ENCODE results near the gene SORCS3. TPM values are rescaled to one million over a fixed set of nuclear protein-coding genes. Genes with fewer than 3 reads are reported as not detected.
A peak's percentile ranks its signal among the peaks of the same experiment; 100 is the strongest.

The SORCS3 gene
- total RNA-seq, 1 experiment from 2014 or later: not detected

DNA sequence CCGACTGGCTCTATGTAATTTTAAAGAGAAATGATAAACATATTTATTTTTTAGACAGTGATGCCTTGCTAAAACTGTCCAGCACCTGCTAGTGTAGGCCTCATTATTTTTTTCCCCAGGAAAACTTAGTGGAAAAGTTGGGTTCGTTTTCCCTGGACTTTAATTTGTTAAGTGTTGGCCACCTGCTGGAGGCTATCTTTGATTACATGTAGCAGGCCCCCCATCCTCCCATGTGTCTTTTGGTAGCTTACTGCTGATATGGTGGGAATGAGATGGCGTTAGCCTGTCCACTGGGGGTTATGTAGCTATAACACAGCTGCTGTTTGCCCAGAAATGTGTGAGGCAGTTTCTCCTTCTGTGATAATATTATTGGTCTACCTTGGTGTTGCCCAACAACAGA, 265.0 kb downstream of the SORCS3 start:
- H3K79me2 ChIP-seq (ENCODE audit: insufficient read depth, low read length): no peaks in the 10 kb centered on the region
- H3K4me3 ChIP-seq (replicated peaks in 1 of 2; ENCODE audit: low read depth in 1 of 2, low read length in 2 of 2): no peak overlapping the region
- no peak overlapping the region for H3K9ac ChIP-seq (ENCODE audit: low read length)
- H3K4me2 ChIP-seq (ENCODE audit: low read length): no peak overlapping the region
- H3K4me1 ChIP-seq (ENCODE audit: control insufficient read depth in 1 of 2, insufficient read depth in 2 of 2, low read length in 2 of 2): no peaks in the 10 kb centered on the region
- no TSS peak for BruUV-seq (replicated peaks)
- ChIA-PET POLR2A (no interaction called here), RAD21 (ENCODE audit: low non-redundant PET in 1 of 2, low total read pairs in 2 of 2, uncharacterized antibody in 2 of 2, unreplicated experiment in 2 of 2) (no interaction called here), CTCF (interaction anchor here (0.7 to 1.4 kb wide), 2 partner anchors 17 to 138 kb away, joined by 3 to 9 read pairs; no protein-coding TSS in a partner anchor)
- H3K27me3 ChIP-seq (ENCODE audit: insufficient read depth, low read length): peaks cover 70% of the 10 kb centered on the region
- no peaks in the 10 kb centered on the region for H3K9me3 ChIP-seq (ENCODE audit: control insufficient read depth in 1 of 2, insufficient read depth in 1 of 2, low read depth in 1 of 2, low read length in 2 of 2)
- no peaks in the 10 kb centered on the region for H4K20me1 ChIP-seq (ENCODE audit: insufficient read depth)
- intact Hi-C loops (cut with micrococcal nuclease): no loop called here
- no peak overlapping the region for H3K27ac ChIP-seq (ENCODE audit: low read depth, low read length)
- no peak for DNase-seq (ENCODE audit: low read depth, low spot score)
- H3K36me3 ChIP-seq (ENCODE audit: control insufficient read depth in 1 of 2, insufficient read depth in 2 of 2, low read length in 2 of 2): no peaks in the 10 kb centered on the region
- no peaks in the 10 kb centered on the region for H3K9me2 ChIP-seq (ENCODE audit: insufficient read depth)
- TF ChIP-seq, protein P1, sequence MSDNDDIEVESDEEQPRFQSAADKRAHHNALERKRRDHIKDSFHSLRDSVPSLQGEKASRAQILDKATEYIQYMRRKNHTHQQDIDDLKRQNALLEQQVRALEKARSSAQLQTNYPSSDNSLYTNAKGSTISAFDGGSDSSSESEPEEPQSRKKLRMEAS (IDR thresholded peaks at IDR 0.05): no peak
- TF ChIP-seq, protein P2, sequence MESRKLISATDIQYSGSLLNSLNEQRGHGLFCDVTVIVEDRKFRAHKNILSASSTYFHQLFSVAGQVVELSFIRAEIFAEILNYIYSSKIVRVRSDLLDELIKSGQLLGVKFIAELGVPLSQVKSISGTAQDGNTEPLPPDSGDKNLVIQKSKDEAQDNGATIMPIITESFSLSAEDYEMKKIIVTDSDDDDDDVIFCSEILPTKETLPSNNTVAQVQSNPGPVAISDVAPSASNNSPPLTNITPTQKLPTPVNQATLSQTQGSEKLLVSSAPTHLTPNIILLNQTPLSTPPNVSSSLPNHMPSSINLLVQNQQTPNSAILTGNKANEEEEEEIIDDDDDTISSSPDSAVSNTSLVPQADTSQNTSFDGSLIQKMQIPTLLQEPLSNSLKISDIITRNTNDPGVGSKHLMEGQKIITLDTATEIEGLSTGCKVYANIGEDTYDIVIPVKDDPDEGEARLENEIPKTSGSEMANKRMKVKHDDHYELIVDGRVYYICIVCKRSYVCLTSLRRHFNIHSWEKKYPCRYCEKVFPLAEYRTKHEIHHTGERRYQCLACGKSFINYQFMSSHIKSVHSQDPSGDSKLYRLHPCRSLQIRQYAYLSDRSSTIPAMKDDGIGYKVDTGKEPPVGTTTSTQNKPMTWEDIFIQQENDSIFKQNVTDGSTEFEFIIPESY (IDR thresholded peaks at IDR 0.05; ENCODE audit: extremely low read depth, insufficient replicate concordance, low read length): no peak
- TF ChIP-seq SP1 (IDR thresholded peaks at IDR 0.05; ENCODE audit: low read depth) (no peak), CEBPB (IDR thresholded peaks at IDR 0.05; ENCODE audit: low read depth) (no peak), ELF1 (IDR thresholded peaks at IDR 0.05; ENCODE audit: borderline replicate concordance, low read depth) (no peak), ZNF274 (IDR thresholded peaks at IDR 0.05; ENCODE audit: low read depth, low read length) (no peak), SRF (IDR thresholded peaks at IDR 0.05; ENCODE audit: low read depth) (no peak), EZH2phosphoT487 (IDR thresholded peaks at IDR 0.05; ENCODE audit: borderline replicate concordance) (no peak), RAD21 (IDR thresholded peaks at IDR 0.05; ENCODE audit: low read depth) (peak; percentile 18; the same call in 1 of the 2 replicates), ZFX (IDR thresholded peaks at IDR 0.05) (no peak), EGR1 (IDR thresholded peaks at IDR 0.05; ENCODE audit: low read depth) (no peak), SIN3A (IDR thresholded peaks at IDR 0.05; ENCODE audit: low read depth) (no peak), POLR2A (IDR thresholded peaks at IDR 0.05; ENCODE audit: borderline replicate concordance, extremely low read depth, insufficient read depth, insufficient read length) (no peak), FOSL1 (IDR thresholded peaks at IDR 0.05; ENCODE audit: low read depth) (no peak)
- TF ChIP-seq, protein P3, sequence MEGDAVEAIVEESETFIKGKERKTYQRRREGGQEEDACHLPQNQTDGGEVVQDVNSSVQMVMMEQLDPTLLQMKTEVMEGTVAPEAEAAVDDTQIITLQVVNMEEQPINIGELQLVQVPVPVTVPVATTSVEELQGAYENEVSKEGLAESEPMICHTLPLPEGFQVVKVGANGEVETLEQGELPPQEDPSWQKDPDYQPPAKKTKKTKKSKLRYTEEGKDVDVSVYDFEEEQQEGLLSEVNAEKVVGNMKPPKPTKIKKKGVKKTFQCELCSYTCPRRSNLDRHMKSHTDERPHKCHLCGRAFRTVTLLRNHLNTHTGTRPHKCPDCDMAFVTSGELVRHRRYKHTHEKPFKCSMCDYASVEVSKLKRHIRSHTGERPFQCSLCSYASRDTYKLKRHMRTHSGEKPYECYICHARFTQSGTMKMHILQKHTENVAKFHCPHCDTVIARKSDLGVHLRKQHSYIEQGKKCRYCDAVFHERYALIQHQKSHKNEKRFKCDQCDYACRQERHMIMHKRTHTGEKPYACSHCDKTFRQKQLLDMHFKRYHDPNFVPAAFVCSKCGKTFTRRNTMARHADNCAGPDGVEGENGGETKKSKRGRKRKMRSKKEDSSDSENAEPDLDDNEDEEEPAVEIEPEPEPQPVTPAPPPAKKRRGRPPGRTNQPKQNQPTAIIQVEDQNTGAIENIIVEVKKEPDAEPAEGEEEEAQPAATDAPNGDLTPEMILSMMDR (IDR thresholded peaks at IDR 0.05 in 2 of 3, conservative IDR thresholded peaks at IDR 0.05 in 1 of 3; ENCODE audit: borderline replicate concordance in 1 of 3, insufficient read depth in 1 of 3, low read depth in 2 of 3, low read length in 2 of 3): peak in 2 of 3 experiments; percentile 43 to 49; a peak in 4 of 6 replicates
- peak; percentile 75 for ATAC-seq
- H2AFZ ChIP-seq (ENCODE audit: low read depth, low read length, poor library complexity, severe bottlenecking): no peak overlapping the region
